GM21576 (cell line): ENCODE data around the gene GEMIN2.
"Not testable (repeated sequence)": the region's sequence is repeated elsewhere in the genome, so short reads cannot be mapped to it uniquely, and the experiment has no call there.

Experiments
- ATAC-seq: cut with Tn5 transposase; IDR thresholded peaks from one replicate; pipeline ENCODE4 v1.9.1; 2021; ENCODE audit warnings: mild to moderate bottlenecking, moderate library complexity; ENCODE audit not compliant: unreplicated experiment

GEMIN2 gene

GRCh38 chr14:39175445-39176262, 61.5 kb downstream of the GEMIN2 start:
- ATAC-seq: peak; percentile 2

- ATAC-seq: no peak
Observed at GRCh38 chr14:39176263-39177167, 62.4 kb downstream of the GEMIN2 start.

- no peak for ATAC-seq
Observed at GRCh38 chr14:39177168-39177545, 63.0 kb downstream of the GEMIN2 start.

GRCh38 chr14:39179042-39179441, 64.9 kb downstream of the GEMIN2 start:
- ATAC-seq: no peak

GRCh38 chr14:39180553-39180952, 66.4 kb downstream of the GEMIN2 start:
- ATAC-seq: no peak

- ATAC-seq: no peak
Observed at GRCh38 chr14:39181026-39181692, 67.0 kb downstream of the GEMIN2 start.

- ATAC-seq: no peak
Observed at GRCh38 chr14:39181693-39182047, 67.5 kb downstream of the GEMIN2 start.

- no peak for ATAC-seq
Observed at GRCh38 chr14:39182770-39183684, 68.9 kb downstream of the GEMIN2 start.

- not testable (repeated sequence) for ATAC-seq
Observed at GRCh38 chr14:39183685-39184003, 69.5 kb downstream of the GEMIN2 start.

GRCh38 chr14:39184628-39185255, 70.6 kb downstream of the GEMIN2 start:
- no peak for ATAC-seq

GRCh38 chr14:39185256-39186049, 71.3 kb downstream of the GEMIN2 start:
- no peak for ATAC-seq
